K562 (cell line): ENCODE measurements around the gene SH3TC1. TPM values are rescaled to one million over a fixed set of nuclear protein-coding genes. Genes with fewer than 3 reads are reported as not detected.

Experiments used
- ARID2 ChIP-seq: fragments of 450-650 bp; IDR thresholded peaks from 2 replicates; pipeline ENCODE4 v1.6.1; 2017; ENCODE audit warnings: antibody characterized with exemption, mild to moderate bottlenecking
- KDM1A ChIP-seq, 2 experiments: fragments of 450-650 bp; IDR thresholded peaks; 2 replicates each; pipeline ENCODE4 v1.6.1; 2016; ENCODE audit warnings: mild to moderate bottlenecking in 2 of 2
- KLF13 ChIP-seq: fragments of 450-650 bp; IDR thresholded peaks from 2 replicates; pipeline ENCODE4 v1.6.1; 2016; ENCODE audit warnings: missing genetic modification characterization, low read depth, mild to moderate bottlenecking, missing compliant biosample characterization, moderate library complexity, borderline replicate concordance
- MBD2 ChIP-seq: sonication (generic); IDR thresholded peaks from 2 replicates; pipeline ENCODE4 v1.6.1; 2016; ENCODE audit warnings: low read depth, borderline replicate concordance
- polyA plus RNA-seq, 8 experiments: library from polyadenylated mRNA; depleted of rRNA in 4 of 8; stranded (reverse) in 5 of 8; unstranded in 3 of 8; fragments of >200 nt; fragmentation: Nextera tagmentation in 2 of 8; fragmentation: Illumina TruSeq in 1 of 8; extraction: Ambion mirVana in 2 of 8; extraction: Trizol in 1 of 8; gene quantifications; 2 replicates each; pipeline versions ENCODE4 v1.2.1 to v1.2.3, GENCODE V29; 2011 to 2014; ENCODE audit warnings: inconsistent platforms in 1 of 8, missing spikeins in 1 of 8
- total RNA-seq, 7 experiments: library from RNA; depleted of rRNA in 6 of 7; stranded (reverse); fragments of >200 nt in 6 of 7; fragmentation: Illumina TruSeq in 2 of 7; extraction: Trizol in 2 of 7; gene quantifications; 2 replicates each; pipeline versions ENCODE4 v1.2.1 to v1.2.3, GENCODE V29; 2011 to 2021; ENCODE audit warnings: low replicate concordance in 1 of 7
- TF ChIP-seq, protein P1 (sequence below): fragments of 450-650 bp; IDR thresholded peaks from 2 replicates; pipeline ENCODE4 v1.6.1; 2017; ENCODE audit warnings: antibody characterized with exemption, mild to moderate bottlenecking
- TF ChIP-seq, protein P2 (sequence below): fragments of 250-450 bp; sonication (Bioruptor Pico); IDR thresholded peaks from 2 replicates; pipeline ENCODE4 v1.8.0; 2021; ENCODE audit warnings: mild to moderate bottlenecking, moderate library complexity

Gene SH3TC1
- total and polyA plus RNA-seq, 9 of the 15 experiments (the other 6 are each of a cell fraction or from before 2014, with no cell fraction given), result 0.04 to 2.1 (median 0.48) TPM; not detected in 1

DNA sequence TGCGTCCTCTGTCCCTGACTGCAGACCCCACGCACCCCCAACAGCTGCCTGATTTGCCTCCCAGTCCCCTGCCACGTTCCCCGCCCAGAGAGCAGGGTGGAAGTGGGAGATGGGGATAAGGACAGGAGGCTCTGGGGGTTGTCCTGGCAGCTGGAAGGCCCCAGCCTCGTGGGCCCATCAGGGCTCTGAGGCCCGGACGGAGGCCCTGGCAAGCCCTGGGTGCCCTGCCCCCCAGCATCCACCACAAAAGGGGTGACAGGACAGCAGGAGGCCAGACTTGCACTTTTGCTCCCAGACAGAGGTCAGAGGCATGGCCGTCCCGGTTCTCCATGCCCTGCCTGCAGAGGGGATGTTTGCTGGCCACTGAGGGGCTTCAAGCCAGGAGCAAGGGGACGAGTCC is 4.7 kb downstream of the SH3TC1 start (continued):
- TF ChIP-seq, protein P1, sequence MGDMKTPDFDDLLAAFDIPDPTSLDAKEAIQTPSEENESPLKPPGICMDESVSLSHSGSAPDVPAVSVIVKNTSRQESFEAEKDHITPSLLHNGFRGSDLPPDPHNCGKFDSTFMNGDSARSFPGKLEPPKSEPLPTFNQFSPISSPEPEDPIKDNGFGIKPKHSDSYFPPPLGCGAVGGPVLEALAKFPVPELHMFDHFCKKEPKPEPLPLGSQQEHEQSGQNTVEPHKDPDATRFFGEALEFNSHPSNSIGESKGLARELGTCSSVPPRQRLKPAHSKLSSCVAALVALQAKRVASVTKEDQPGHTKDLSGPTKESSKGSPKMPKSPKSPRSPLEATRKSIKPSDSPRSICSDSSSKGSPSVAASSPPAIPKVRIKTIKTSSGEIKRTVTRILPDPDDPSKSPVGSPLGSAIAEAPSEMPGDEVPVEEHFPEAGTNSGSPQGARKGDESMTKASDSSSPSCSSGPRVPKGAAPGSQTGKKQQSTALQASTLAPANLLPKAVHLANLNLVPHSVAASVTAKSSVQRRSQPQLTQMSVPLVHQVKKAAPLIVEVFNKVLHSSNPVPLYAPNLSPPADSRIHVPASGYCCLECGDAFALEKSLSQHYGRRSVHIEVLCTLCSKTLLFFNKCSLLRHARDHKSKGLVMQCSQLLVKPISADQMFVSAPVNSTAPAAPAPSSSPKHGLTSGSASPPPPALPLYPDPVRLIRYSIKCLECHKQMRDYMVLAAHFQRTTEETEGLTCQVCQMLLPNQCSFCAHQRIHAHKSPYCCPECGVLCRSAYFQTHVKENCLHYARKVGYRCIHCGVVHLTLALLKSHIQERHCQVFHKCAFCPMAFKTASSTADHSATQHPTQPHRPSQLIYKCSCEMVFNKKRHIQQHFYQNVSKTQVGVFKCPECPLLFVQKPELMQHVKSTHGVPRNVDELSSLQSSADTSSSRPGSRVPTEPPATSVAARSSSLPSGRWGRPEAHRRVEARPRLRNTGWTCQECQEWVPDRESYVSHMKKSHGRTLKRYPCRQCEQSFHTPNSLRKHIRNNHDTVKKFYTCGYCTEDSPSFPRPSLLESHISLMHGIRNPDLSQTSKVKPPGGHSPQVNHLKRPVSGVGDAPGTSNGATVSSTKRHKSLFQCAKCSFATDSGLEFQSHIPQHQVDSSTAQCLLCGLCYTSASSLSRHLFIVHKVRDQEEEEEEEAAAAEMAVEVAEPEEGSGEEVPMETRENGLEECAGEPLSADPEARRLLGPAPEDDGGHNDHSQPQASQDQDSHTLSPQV, result no peak
- TF ChIP-seq KLF13 (tag), result no peak
- no peak for TF ChIP-seq MBD2
- TF ChIP-seq, protein P2, sequence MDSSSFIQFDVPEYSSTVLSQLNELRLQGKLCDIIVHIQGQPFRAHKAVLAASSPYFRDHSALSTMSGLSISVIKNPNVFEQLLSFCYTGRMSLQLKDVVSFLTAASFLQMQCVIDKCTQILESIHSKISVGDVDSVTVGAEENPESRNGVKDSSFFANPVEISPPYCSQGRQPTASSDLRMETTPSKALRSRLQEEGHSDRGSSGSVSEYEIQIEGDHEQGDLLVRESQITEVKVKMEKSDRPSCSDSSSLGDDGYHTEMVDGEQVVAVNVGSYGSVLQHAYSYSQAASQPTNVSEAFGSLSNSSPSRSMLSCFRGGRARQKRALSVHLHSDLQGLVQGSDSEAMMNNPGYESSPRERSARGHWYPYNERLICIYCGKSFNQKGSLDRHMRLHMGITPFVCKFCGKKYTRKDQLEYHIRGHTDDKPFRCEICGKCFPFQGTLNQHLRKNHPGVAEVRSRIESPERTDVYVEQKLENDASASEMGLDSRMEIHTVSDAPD, result no peak
- TF ChIP-seq KDM1A (IDR thresholded peaks at IDR 0.05), result no peak
- no peak for TF ChIP-seq ARID2
- TF ChIP-seq, all 486 proteins: peak for 0
